GM12801 (cell line): ENCODE measurements around the gene SLC18A3.

Experiments used
- CTCF ChIP-seq: IDR thresholded peaks from one replicate; pipeline ENCODE4 v1.5.1; 2011; ENCODE audit warnings: control low read depth; ENCODE audit not compliant: insufficient read length; ENCODE audit errors: extremely low read depth

Gene SLC18A3

GRCh38 chr10:49608166-49609005, 1.7 kb upstream of the SLC18A3 start:
- TF ChIP-seq CTCF: no peak

GRCh38 chr10:49609006-49609282, 1.2 kb upstream of the SLC18A3 start:
- TF ChIP-seq CTCF: no peak

- no peak for TF ChIP-seq CTCF
Observed at GRCh38 chr10:49609283-49610113, 612 bp upstream of the SLC18A3 start.

GRCh38 chr10:49610458-49611165, 502 bp downstream of the SLC18A3 start:
- TF ChIP-seq CTCF: no peak

- TF ChIP-seq CTCF: no peak
Observed at GRCh38 chr10:49611166-49611815, 1.2 kb downstream of the SLC18A3 start.

GRCh38 chr10:49611816-49612512, 1.9 kb downstream of the SLC18A3 start:
- TF ChIP-seq CTCF: no peak
